GM10847 (cell line): ENCODE results near the gene TMEM223.

Source experiments
- POLR2A ChIP-seq: IDR thresholded peaks from 2 replicates; pipeline ENCODE4 v1.6.1; 2011; ENCODE audit not compliant: insufficient read length; ENCODE audit errors: extremely low read depth

The TMEM223 gene

DNA sequence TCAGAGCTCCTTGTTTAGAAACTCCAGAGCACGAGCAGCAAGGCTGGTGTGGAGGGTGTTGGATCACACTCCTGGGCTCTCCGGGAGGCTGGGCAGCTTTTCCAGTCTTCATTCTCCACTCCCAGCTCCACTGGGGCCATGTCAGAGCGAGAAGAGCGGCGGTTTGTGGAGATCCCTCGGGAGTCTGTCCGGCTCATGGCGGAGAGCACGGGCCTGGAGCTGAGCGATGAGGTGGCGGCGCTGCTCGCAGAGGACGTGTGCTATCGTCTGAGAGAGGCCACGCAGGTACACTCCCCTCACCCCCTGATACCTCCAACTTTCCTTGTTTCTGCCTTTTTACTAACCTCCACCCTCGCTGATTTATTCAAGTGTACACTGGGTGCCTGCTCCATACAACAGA lies 16.2 kb downstream of the TMEM223 start:
- no peak for TF ChIP-seq POLR2A

DNA sequence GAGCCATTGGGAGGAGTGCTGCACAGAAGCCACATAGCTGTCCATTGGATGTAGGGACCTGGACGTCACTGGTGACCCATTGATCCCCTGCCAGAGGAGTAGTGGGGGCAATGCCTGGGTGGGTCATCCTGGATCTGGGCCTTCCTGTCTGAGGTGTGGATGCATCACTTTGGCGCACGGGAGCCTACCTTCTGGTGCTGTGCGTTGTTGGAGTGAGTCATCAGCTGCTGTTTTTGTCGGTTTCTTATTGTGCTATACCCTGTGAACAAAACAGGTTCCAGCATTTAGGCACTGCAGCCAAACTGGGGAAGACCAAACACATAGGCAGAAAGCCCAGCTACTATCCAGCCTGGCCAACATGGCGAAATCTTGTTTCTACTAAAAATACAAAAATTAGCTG lies 17.4 kb downstream of the TMEM223 start:
- TF ChIP-seq POLR2A, result no peak

DNA sequence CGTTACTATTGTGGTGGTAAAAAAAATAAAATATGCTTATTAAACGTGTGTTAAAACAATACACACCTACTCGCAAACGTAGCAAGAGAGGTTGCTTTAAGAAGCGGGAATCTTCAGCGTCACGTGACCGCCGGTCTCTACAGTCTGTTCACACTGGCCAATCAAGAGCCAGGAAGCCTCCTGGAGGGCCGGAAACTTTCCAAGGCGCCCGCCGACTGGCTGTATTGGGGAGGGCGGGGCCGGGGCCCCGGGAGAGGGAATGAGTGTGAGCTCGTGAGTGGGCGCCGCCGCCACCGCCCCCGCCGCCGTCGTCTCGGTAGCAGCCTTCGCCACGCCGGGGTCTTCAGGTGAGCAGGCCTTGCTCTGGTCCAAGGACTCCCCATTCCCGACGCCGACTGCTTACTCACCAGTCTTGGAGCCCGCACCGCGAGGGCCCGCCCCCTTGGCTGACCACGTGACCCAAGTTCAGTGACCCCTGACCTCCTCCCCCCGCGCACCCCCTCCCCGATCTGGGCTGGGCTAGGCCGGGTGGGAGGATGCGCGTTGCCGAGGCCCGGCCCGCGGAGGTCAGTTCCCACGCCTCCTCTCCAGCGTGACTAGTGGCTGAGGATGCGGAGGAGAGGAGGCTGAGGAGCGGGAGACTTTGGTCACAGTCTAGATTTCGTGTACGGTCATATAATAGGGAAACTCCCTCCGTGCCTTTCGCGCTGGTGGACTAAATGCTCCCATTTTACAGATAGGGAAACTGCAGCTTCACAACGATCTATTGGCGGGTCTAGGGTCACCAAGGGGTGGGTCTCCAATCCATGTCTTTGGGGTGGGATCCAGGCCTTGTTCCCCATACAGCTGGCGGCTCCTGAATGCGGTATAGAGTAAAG lies 20.4 kb downstream of the TMEM223 start, which contains the start of gene TAF6L:
TAF6L (plus strand) TSS at position 253 of the 878 bp plus-strand sequence. CDS start 4,388 bp downstream, outside the sequence.
- peak; percentile 47 for TF ChIP-seq POLR2A

DNA sequence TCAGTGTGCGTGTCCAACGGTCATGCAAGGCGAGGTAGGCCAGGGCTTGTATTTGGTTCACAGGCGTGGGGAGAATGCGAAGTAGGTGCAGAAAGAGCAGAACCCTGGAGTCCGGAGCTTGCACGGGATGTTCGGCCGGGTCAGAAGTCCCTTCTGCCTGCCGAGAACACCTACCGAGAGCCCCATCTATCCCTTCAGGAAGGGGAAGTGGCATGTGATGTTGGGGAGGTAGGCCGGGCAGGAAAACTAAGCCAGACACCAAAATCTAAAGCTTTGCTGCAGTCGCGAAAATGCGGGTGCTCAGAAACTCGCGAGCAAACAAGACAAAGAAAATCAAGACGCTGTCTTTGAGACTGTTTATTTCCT lies 21.0 kb downstream of the TMEM223 start:
- TF ChIP-seq POLR2A, result no peak

DNA sequence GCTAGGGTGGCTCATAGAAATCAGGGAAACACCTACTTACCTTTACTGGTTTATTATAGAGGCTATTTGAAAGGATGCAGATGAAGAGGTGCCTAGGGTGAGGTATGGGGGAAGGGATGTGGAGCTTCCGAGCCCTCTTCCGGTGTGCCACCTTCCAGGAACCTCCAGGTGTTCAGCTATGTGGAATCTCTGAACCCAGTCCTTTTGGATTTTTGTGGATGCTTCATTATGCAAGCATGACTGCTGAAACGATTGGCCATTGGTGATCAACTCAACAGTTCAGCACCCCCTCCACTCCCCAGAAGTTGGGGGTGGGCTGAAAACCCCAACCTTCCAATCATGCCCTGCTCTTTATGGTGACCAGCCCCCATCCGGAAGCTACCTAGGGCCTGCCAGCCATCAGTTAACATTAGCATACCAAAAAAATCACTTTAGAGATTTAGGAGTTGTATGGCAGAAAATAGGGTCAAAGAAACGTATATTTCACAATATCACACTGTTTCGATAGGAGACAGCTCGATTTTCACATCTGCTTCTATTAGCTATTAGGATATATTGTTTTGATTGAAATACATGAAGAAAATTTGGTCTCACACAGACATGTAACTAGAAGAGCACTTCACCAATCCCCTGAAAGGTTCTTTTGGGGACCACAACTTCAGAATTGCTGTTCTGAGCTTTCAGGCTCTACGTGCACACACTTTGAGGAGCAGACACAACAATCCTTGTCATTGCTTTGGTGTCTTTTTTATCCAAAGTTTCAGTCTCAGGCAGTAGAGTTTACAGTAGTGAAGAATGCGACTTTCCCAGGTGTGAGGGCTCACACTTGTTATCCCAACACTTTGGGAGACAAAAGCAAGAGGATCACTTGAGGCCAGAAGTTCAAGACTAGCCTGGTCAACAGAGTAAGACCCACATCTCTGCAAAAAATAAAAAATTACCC lies 33.7 kb downstream of the TMEM223 start:
- TF ChIP-seq POLR2A, result no peak

DNA sequence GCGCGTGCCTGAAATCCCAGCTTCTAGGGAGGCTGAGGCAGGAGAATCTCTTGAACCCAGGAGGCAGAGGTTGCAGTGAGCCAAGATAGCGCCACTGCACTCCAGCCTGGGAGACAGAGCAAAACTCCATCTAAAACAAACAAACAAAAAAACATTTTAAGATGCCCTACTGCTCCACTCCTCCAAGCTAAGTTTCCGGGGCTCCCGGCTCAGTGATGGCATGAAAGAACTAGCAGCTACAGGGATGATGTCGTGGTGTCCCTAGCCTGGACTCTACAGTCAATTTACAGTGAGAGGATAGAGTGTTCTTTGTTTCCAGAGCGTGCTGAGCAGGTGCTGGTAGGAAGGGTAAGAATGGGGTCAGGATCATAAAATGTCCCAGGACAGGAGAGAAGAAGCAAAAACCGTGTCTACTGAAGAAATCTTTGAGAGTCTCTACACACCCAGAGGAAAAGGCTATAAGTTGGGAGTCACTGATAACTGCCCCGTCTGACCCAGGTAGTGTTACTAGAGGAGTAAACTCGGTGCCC lies 36.7 kb downstream of the TMEM223 start:
- TF ChIP-seq POLR2A, result no peak

DNA sequence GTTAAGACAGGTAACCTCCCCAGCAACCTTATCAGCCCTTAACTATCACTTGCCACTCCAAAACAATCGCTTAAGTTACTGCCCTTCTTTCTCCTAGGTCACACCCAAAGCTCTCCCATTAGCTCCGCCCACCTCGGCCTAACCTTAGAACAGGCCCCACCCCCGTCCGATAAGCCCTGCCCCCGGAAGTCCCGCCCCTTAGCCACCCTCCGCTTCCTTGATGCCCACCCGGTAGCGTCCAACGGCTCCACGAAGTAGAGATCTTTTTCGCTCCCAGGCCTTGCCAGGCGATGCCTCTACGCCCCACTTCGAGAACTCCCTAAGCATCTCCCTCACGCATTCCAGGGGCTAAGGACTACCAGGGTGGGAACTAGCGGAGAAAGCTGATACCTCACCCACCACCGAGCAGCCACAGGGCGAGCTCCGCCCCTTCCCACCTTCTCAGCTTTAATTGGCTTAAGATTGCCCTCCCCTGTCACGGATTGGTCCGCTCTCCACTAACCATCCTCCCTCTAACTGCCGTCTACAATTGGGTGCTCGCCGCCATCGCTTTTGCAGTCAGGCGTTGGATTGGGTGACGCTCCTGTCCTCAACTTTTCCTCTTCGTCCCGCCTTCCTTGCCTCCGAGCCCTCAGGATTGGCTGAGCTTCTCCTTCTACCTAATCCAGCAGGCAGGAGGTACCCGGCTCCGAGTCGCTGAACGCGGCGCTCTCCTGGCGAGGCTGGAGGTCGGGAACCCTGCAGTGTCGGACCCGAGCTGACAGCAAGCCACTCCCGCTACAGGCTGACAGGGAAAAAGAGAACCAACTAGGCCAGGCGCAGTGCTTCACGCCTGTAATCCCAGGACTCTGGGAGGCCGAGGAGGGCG lies 37.8 kb downstream of the TMEM223 start, which contains the start of gene ZBTB3:
ZBTB3 (minus strand) TSS at position 425 of the 868 bp plus-strand sequence. CDS start 496 bp downstream, outside the sequence.
- TF ChIP-seq POLR2A, result peak; percentile 57

DNA sequence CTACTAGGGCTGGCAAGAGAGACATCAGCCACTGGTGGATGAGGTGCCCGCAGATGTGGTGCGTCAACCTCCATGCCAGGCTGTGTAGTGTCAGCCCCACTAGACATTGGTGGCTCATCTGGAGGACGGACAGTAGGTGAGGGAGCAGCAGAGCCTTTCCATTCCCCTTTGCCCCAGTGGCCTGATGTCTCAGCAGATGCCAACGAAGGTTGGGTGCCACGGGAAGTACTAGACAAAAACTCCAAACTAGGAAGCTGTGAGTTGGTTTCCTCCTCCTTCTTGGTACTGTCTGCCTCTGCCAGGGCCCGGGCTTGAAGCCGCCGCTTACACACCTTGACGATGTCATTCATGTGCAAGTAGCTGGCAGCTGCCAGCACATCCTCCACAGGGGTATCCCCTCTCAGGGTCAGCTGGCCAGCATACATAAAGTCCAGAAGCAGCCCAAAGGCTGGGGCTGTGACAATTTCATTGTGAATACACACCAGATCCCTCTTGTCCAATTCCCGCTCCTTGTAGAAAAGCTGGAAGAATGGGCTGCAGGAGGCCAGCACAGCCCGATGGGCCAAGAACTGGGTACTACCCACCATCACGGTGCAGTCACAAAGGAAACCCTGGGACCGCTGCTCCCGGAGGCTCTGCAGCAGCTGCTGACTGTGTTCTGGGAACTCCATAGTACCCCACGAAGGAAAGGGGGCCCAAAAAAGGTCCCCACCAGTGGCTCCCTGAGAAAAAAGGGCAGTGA lies 38.6 kb downstream of the TMEM223 start:
- no peak for TF ChIP-seq POLR2A

DNA sequence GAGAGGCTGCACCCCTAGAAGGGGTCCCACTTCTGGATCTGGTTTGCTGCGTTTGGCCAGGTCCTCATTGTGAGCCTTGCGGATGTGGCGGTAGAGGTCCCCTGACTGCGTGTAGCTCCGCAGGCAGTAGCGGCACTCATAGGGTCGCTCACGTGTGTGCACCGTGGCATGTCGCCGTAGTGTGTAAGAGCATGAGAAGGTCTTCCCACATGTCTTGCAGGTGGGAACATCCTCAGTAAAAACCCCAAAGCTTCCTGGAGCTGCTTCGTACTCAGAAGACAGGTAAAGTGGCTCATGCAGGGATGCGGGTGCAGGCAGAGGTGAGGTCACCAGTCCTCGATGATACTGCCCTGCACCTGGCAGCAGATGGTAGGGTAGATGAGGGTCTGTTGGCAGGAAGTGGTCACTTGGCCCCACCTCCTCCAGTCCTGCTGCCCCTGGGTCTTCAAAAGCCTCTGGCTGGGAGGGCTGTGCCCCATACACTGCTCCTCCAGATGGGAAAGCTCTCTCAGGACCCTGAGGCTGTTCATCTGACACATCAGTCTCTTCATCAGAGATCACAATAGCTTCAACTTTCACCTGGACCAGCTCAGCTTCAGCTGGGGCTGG lies 39.5 kb downstream of the TMEM223 start:
- no peak for TF ChIP-seq POLR2A

DNA sequence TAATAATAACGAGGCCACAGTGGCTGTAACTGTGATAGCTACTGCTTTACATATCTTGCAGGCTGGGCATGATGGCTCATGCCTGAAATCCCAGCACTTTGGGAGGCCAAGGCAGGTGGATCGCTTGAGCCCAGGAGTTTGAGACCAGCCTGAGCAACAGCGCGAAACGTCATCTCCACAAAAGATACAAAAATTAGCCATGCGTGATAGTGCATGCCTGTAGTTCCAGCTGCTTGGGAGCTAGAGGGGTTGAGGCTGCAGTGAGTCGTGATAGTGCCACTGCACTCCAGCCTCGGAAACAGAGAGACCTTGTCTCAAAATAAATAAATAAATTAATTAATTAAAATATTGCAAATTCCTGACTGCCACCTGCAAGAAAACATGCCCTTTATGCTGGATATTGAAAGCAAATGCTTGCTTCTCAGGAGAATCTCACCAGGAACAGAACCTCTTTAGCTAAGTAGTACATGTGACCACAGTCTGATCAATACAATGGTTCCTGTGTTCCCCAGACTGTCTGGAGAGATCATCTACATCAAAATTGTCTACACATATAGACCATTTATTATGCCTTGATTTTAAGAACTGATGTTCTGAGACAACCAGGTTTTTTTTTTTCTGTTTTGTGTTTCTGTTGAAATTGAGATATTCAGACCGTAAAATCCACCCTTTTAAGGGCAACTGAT lies 44.2 kb downstream of the TMEM223 start:
- TF ChIP-seq POLR2A, result no peak
